CD4-positive, alpha-beta memory T cell (primary cell): ENCODE data around the gene KRT76. TPM values are rescaled to one million over a fixed set of nuclear protein-coding genes. Genes with fewer than 3 reads are reported as not detected.

Experiments
- CTCF ChIA-PET: fragments of 350-600 bp; sonication (Branson Sonifier 250); formaldehyde crosslinking; loops from one replicate; lab custom pipeline; 2021; ENCODE audit warnings: inconsistent platforms; ENCODE audit not compliant: partially characterized antibody; lab: Charles Lee
- POLR2A ChIA-PET: fragments of 350-600 bp; sonication (Branson Sonifier 250); formaldehyde crosslinking; loops from one replicate; lab custom pipeline; 2021; ENCODE audit not compliant: partially characterized antibody; lab: Charles Lee
- DNase-seq, 5 donors: peaks; one replicate each; pipeline versions ENCODE4 v3.0.0 to v3.0.0-alpha.2; 2020 to 2022; ENCODE audit warnings: mixed read lengths in 1 of 5
- H3K27ac ChIP-seq: one replicate; pipeline ENCODE4 v1.7.0; 2013; ENCODE audit warnings: low read depth, low read length
- H3K27me3 ChIP-seq: 2 replicates; pipeline ENCODE4 v1.7.0; 2013; ENCODE audit warnings: mild to moderate bottlenecking, low read length, moderate library complexity; ENCODE audit not compliant: insufficient read depth
- H3K36me3 ChIP-seq: 2 replicates; pipeline ENCODE4 v1.7.0; 2013; ENCODE audit warnings: mild to moderate bottlenecking, low read length, moderate library complexity; ENCODE audit not compliant: insufficient read depth
- H3K4me1 ChIP-seq: 2 replicates; pipeline ENCODE4 v1.7.0; 2013; ENCODE audit warnings: mild to moderate bottlenecking, low read length, moderate library complexity; ENCODE audit not compliant: insufficient read depth
- H3K4me3 ChIP-seq, 2 donors: one replicate each; pipeline ENCODE4 v1.7.0; 2013; ENCODE audit warnings: low read length in 2 of 2, mild to moderate bottlenecking in 1 of 2
- H3K9me3 ChIP-seq, 2 donors: one replicate each; pipeline ENCODE4 v1.7.0; 2013; ENCODE audit warnings: low read length in 2 of 2, control low read depth in 1 of 2; ENCODE audit not compliant: control insufficient read depth in 1 of 2
- H3K27ac Mint-ChIP-seq, 7 donors: one replicate each; pipeline ENCODE4 v1.8.0; 2020 to 2021; ENCODE audit warnings: mixed read lengths in 7 of 7, mild to moderate bottlenecking in 6 of 7, inconsistent platforms in 3 of 7, moderate library complexity in 3 of 7
- H3K27me3 Mint-ChIP-seq, 2 donors: one replicate each; pipeline ENCODE4 v1.8.0; 2020 to 2021; ENCODE audit warnings: mixed read lengths in 2 of 2
- H3K36me3 Mint-ChIP-seq, 2 donors: one replicate each; pipeline ENCODE4 v1.8.0; 2020 to 2021; ENCODE audit warnings: mixed read lengths in 2 of 2, inconsistent platforms in 1 of 2, mild to moderate bottlenecking in 1 of 2
- H3K4me1 Mint-ChIP-seq, 4 donors: one replicate each; pipeline ENCODE4 v1.8.0; 2020 to 2021; ENCODE audit warnings: mixed read lengths in 4 of 4, mild to moderate bottlenecking in 1 of 4
- H3K4me3 Mint-ChIP-seq, 8 donors: one replicate each; pipeline ENCODE4 v1.8.0; 2020 to 2021; ENCODE audit warnings: mixed read lengths in 8 of 8, mild to moderate bottlenecking in 7 of 8, moderate library complexity in 6 of 8, inconsistent platforms in 3 of 8
- H3K9me3 Mint-ChIP-seq, 8 donors: one replicate each; pipeline ENCODE4 v1.8.0; 2020 to 2021; ENCODE audit warnings: mixed read lengths in 8 of 8, mild to moderate bottlenecking in 5 of 8, inconsistent platforms in 3 of 8, moderate library complexity in 1 of 8
- intact Hi-C: fragments of 100-400 bp; cut with micrococcal nuclease; formaldehyde crosslinking; loops from one replicate; pipeline ENCODE4 v1.15.1; 2023
- polyA plus RNA-seq, 2 donors: library from polyadenylated mRNA; unstranded; fragments of 300-500 nt; fragmentation: Illumina TruSeq; gene quantifications; one replicate each; pipeline ENCODE4 v1.2.3, GENCODE V29; 2021
- total RNA-seq, 2 experiments: library from RNA; stranded (reverse); gene quantifications; one replicate each; pipeline ENCODE4 v1.2.3, GENCODE V29; 2021

Gene KRT76
- total and polyA plus RNA-seq, 4 experiments from 2014 or later: not detected

- CTCF ChIA-PET: no interaction called here
- Histone ChIP-seq H3K9me3 (no peaks in the 10 kb centered on the region), H3K27ac (no peak overlapping the region), H3K36me3 (no peaks in the 10 kb centered on the region), H3K4me3 (no peak overlapping the region), H3K4me1 (no peaks in the 10 kb centered on the region), H3K27me3 (no peaks in the 10 kb centered on the region)
- no peaks in the 10 kb centered on the region for H3K36me3 Mint-ChIP-seq
- H3K27ac Mint-ChIP-seq: no peak overlapping the region
- H3K9me3 Mint-ChIP-seq: no peaks in the 10 kb centered on the region
- POLR2A ChIA-PET: no interaction called here
- H3K4me1 Mint-ChIP-seq: peaks cover 0 to 9% (median 4%) of the 10 kb centered on the region in 4 donors
- no peak overlapping the region for H3K4me3 Mint-ChIP-seq
- intact Hi-C loops: no loop called here
- DNase-seq: no peak
- peaks cover 1 to 12% of the 10 kb centered on the region in 2 donors for H3K27me3 Mint-ChIP-seq
These were observed 38.8 kb upstream of the KRT76 start for GRCh38 chr12:52815676-52816588.

DNA sequence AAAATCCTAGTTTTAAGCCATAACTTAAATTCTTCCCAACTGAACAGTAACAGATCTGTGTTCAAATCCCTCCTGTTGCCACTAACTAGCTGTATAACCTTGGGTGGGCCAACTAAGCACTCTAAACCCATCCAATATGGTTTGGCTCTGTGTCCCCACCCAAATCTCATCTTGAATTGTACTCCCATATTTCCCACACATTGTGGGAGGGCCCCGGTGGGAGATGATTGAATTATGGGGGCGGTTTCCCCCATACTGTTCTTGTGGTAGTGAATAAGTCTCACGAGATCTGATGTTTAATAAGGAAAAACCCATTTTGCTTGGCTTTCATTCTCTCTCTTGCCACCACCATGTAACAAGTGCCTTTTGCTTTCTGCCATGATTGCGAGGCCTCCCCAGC lies 38.0 kb upstream of the KRT76 start:
- Histone ChIP-seq H3K27ac (no peak overlapping the region), H3K4me1 (no peaks in the 10 kb centered on the region), H3K4me3 (no peak overlapping the region), H3K36me3 (no peaks in the 10 kb centered on the region), H3K27me3 (no peaks in the 10 kb centered on the region), H3K9me3 (no peaks in the 10 kb centered on the region)
- peaks cover 1 to 8% of the 10 kb centered on the region in 2 donors for H3K27me3 Mint-ChIP-seq
- peaks cover 0 to 9% (median 4%) of the 10 kb centered on the region in 4 donors for H3K4me1 Mint-ChIP-seq
- intact Hi-C loops: no loop called here
- CTCF ChIA-PET: no interaction called here
- DNase-seq: no peak
- H3K27ac Mint-ChIP-seq: no peak overlapping the region
- H3K9me3 Mint-ChIP-seq: no peaks in the 10 kb centered on the region
- H3K4me3 Mint-ChIP-seq: no peak overlapping the region
- POLR2A ChIA-PET: no interaction called here
- H3K36me3 Mint-ChIP-seq: no peaks in the 10 kb centered on the region

DNA sequence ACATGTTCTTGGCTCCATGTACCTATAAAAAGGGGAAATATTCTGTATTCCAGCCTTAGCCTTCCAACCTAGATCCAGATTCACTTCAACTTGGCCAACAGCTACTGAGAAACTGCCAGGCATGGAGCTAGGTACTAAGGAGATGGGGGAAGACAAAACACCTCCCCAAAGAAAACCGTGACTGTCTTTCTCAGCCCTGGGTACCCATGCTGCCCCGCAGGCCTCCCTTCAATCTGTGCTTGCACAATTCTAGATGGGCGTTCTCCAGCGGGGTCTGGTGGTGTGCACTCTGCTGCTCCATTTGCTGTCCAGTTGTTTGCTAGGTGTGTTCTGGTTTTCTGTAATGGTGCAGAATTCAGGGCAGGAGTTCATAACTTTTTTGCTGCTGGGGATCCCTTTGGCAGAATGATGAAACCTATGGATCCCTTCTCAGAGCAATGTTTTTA lies 37.6 kb upstream of the KRT76 start:
- no peak for DNase-seq
- Histone ChIP-seq H3K36me3 (no peaks in the 10 kb centered on the region), H3K27me3 (no peaks in the 10 kb centered on the region), H3K4me1 (no peaks in the 10 kb centered on the region), H3K9me3 (no peaks in the 10 kb centered on the region), H3K4me3 (no peak overlapping the region), H3K27ac (no peak overlapping the region)
- Mint-ChIP-seq H3K27me3 (peaks cover 1 to 8% of the 10 kb centered on the region in 2 donors), H3K27ac (no peak overlapping the region), H3K36me3 (no peaks in the 10 kb centered on the region), H3K9me3 (no peaks in the 10 kb centered on the region), H3K4me1 (peaks cover 0 to 9% (median 4%) of the 10 kb centered on the region in 4 donors), H3K4me3 (no peak overlapping the region)
- intact Hi-C loops: no loop called here
- ChIA-PET POLR2A (no interaction called here), CTCF (no interaction called here)

GRCh38 chr12:52813885-52814709 lies 37.0 kb upstream of the KRT76 start, which contains the start of gene KRT4:
Gene KRT4 (minus strand): TSS chr12:52814116. CDS start chr12:52814058, 58 bp downstream.
- Mint-ChIP-seq H3K27me3 (peaks cover 1 to 11% of the 10 kb centered on the region in 2 donors), H3K4me3 (no peak within 1 kb of the TSS), H3K4me1 (peaks cover 0 to 9% (median 4%) of the 10 kb centered on the region in 4 donors), H3K27ac (no peak within 1 kb of the TSS), H3K36me3 (no peaks in the 10 kb centered on the region), H3K9me3 (no peaks in the 10 kb centered on the region)
- H3K4me3 ChIP-seq: no peak within 1 kb of the TSS
- no peak for DNase-seq
- no peak within 1 kb of the TSS for H3K27ac ChIP-seq
- ChIA-PET POLR2A (no interaction called here), CTCF (no interaction called here)
- no peaks in the 10 kb centered on the region for H3K27me3 ChIP-seq
- no peaks in the 10 kb centered on the region for H3K4me1 ChIP-seq
- no peaks in the 10 kb centered on the region for H3K36me3 ChIP-seq
- no peaks in the 10 kb centered on the region for H3K9me3 ChIP-seq
- intact Hi-C loops: no loop called here

GRCh38 chr12:52813203-52813819 lies 36.2 kb upstream of the KRT76 start:
- ChIA-PET CTCF (no interaction called here), POLR2A (no interaction called here)
- no peaks in the 10 kb centered on the region for H3K27me3 ChIP-seq
- H3K9me3 ChIP-seq: no peaks in the 10 kb centered on the region
- H3K4me3 Mint-ChIP-seq: no peak overlapping the region
- no peaks in the 10 kb centered on the region for H3K9me3 Mint-ChIP-seq
- intact Hi-C loops: no loop called here
- no peak overlapping the region for H3K27ac ChIP-seq
- H3K4me1 Mint-ChIP-seq: peaks cover 0 to 9% (median 4%) of the 10 kb centered on the region in 4 donors
- H3K4me1 ChIP-seq: no peaks in the 10 kb centered on the region
- H3K36me3 Mint-ChIP-seq: no peaks in the 10 kb centered on the region
- H3K27me3 Mint-ChIP-seq: peaks cover 1 to 12% of the 10 kb centered on the region in 2 donors
- DNase-seq: no peak
- H3K36me3 ChIP-seq: no peaks in the 10 kb centered on the region
- no peak overlapping the region for H3K27ac Mint-ChIP-seq
- no peak overlapping the region for H3K4me3 ChIP-seq

- Histone ChIP-seq H3K27me3 (no peaks in the 10 kb centered on the region), H3K4me3 (no peak overlapping the region), H3K4me1 (no peaks in the 10 kb centered on the region), H3K36me3 (no peaks in the 10 kb centered on the region), H3K27ac (no peak overlapping the region), H3K9me3 (no peaks in the 10 kb centered on the region)
- H3K4me3 Mint-ChIP-seq: no peak overlapping the region
- POLR2A ChIA-PET: no interaction called here
- peaks cover 0 to 4% (median 2%) of the 10 kb centered on the region in 4 donors for H3K4me1 Mint-ChIP-seq
- no peaks in the 10 kb centered on the region for H3K36me3 Mint-ChIP-seq
- CTCF ChIA-PET: no interaction called here
- peaks cover 0 to 10% of the 10 kb centered on the region in 2 donors for H3K27me3 Mint-ChIP-seq
- intact Hi-C loops: no loop called here
- no peaks in the 10 kb centered on the region for H3K9me3 Mint-ChIP-seq
- no peak for DNase-seq
- H3K27ac Mint-ChIP-seq: no peak overlapping the region
These were observed 35.6 kb upstream of the KRT76 start for GRCh38 chr12:52812749-52813148.

DNA sequence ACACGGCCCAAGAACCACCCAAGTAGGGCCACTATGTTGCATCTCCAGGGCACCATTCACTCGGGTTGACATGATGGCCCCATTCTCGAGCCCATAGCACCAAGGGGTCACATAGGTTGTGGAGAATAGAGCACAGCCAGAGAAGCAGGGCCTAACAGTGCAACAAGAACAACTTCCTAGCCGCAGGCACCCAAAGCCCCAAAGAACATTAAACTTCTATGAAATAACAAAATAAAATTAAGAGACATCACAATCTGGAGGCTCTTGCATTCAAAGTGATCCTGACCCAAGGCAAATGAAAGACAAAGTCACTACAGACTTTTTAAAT lies 34.9 kb upstream of the KRT76 start:
- ChIA-PET CTCF (no interaction called here), POLR2A (no interaction called here)
- H3K27me3 Mint-ChIP-seq: peaks cover 0 to 8% of the 10 kb centered on the region in 2 donors
- no peaks in the 10 kb centered on the region for H3K36me3 Mint-ChIP-seq
- DNase-seq: no peak
- Histone ChIP-seq H3K36me3 (no peaks in the 10 kb centered on the region), H3K27me3 (no peaks in the 10 kb centered on the region), H3K9me3 (no peaks in the 10 kb centered on the region), H3K27ac (no peak overlapping the region), H3K4me1 (no peaks in the 10 kb centered on the region), H3K4me3 (no peak overlapping the region)
- H3K4me1 Mint-ChIP-seq: no peaks in the 10 kb centered on the region
- no peak overlapping the region for H3K4me3 Mint-ChIP-seq
- intact Hi-C loops: no loop called here
- no peak overlapping the region for H3K27ac Mint-ChIP-seq
- no peaks in the 10 kb centered on the region for H3K9me3 Mint-ChIP-seq
